Common myeloid progenitor, CD34-positive (primary cell): ENCODE measurements around the gene RUFY2.

Source experiments
- CTCF ChIA-PET: fragments of 350-600 bp; sonication (Branson Sonifier 250); formaldehyde crosslinking; loops from one replicate; lab custom pipeline; 2021; ENCODE audit warnings: antibody characterized with exemption; lab: Charles Lee
- POLR2A ChIA-PET: fragments of 350-600 bp; sonication (Branson Sonifier 250); formaldehyde crosslinking; loops from one replicate; lab custom pipeline; 2021; ENCODE audit warnings: antibody characterized with exemption; lab: Charles Lee
- DNase-seq, 3 donors: peaks; one replicate each; pipeline versions ENCODE4 v3.0.0 to v3.0.0-alpha.2; 2013
- H3K27ac ChIP-seq, 2 experiments: 1 replicate in 1 of 2; 2 replicates in 1 of 2; pipeline ENCODE4 v1.7.0; 2013; ENCODE audit warnings: inconsistent platforms in 2 of 2, low read length in 2 of 2, mild to moderate bottlenecking in 2 of 2, low read depth in 1 of 2, moderate library complexity in 1 of 2; ENCODE audit not compliant: severe bottlenecking in 2 of 2, insufficient read depth in 1 of 2, poor library complexity in 1 of 2
- H3K27me3 ChIP-seq, 5 experiments: replicated peaks in 2 of 5; 1 replicate in 3 of 5; 2 replicates in 2 of 5; pipeline versions ENCODE4 v1.6.1 to v1.7.0; 2013; ENCODE audit warnings: low read length in 4 of 5, mild to moderate bottlenecking in 2 of 5, moderate library complexity in 2 of 5, inconsistent platforms in 1 of 5; ENCODE audit not compliant: insufficient read depth in 5 of 5, control insufficient read depth in 4 of 5
- H3K36me3 ChIP-seq, 4 experiments: 1 replicate in 2 of 4; 2 replicates in 2 of 4; pipeline versions ENCODE4 v1.6.1 to v1.7.0; 2013; ENCODE audit warnings: low read length in 3 of 4, control low read depth in 1 of 4, mild to moderate bottlenecking in 1 of 4; ENCODE audit not compliant: control insufficient read depth in 4 of 4, insufficient read depth in 4 of 4
- H3K4me1 ChIP-seq, 4 experiments: 1 replicate in 3 of 4; 2 replicates in 1 of 4; pipeline versions ENCODE4 v1.6.1 to v1.7.1; 2013; ENCODE audit warnings: low read length in 3 of 4, mild to moderate bottlenecking in 3 of 4, control low read depth in 1 of 4, inconsistent platforms in 1 of 4, moderate library complexity in 1 of 4; ENCODE audit not compliant: control insufficient read depth in 4 of 4, insufficient read depth in 4 of 4; ENCODE audit errors: control extremely low read depth in 1 of 4
- H3K4me3 ChIP-seq, 7 experiments: 1 replicate in 4 of 7; 2 replicates in 3 of 7; pipeline versions ENCODE4 v1.5.1 to v1.7.0; 2013; ENCODE audit warnings: mild to moderate bottlenecking in 7 of 7, low read length in 6 of 7, moderate library complexity in 6 of 7, inconsistent platforms in 2 of 7, low read depth in 2 of 7, control low read depth in 1 of 7; ENCODE audit not compliant: insufficient read depth in 4 of 7, control insufficient read depth in 1 of 7; ENCODE audit errors: extremely low read depth in 1 of 7
- H3K9me3 ChIP-seq, 5 experiments: 1 replicate in 4 of 5; 2 replicates in 1 of 5; pipeline versions ENCODE4 v1.6.1 to v1.7.1; 2013; ENCODE audit warnings: low read length in 4 of 5, mild to moderate bottlenecking in 2 of 5, inconsistent platforms in 1 of 5, low read depth in 1 of 5, moderate library complexity in 1 of 5; ENCODE audit not compliant: control insufficient read depth in 4 of 5, insufficient read depth in 2 of 5; ENCODE audit errors: control extremely low read depth in 1 of 5
- WGBS: methylation state at CpG from one replicate; pipeline ENCODE4 v1.1.5; 2013; ENCODE audit not compliant: insufficient coverage; 5-methylcytosine and 5-hydroxymethylcytosine counted together

RUFY2 gene

DNA sequence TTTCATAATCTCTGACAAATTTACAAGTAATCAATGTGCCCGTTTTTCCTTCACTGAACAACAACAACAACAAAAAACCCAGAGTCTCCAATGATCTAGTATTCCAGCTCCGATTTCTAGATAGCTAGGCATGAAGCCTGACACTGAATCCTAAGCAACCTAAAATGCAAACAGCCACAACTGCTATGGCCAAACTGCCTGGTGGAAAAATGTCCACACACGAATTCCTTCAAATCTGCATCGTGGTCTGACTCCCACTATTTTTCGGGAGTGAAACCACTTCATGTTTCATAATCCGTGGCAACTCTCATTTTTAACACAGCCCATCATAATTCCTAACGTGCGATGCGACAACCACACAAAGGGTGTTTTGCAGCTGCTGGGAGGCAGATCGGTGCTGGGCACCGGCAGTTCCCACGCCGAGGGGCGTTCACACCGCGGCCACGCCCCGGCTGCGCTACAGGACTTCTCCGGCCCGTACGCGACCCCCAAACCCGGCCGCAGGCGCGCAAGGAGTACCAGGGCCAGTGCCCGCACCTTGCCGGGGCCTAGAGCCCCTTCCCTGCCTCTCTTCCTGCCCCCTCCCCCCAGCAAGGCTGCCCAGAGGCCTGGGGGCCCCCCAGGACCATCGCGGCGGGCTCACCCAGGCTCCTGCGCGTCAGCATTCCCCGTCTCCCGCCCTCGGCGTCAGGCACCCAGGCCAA is 814 bp downstream of the RUFY2 start:
- under 1% methylated on average over 31 of the region's 38 CpGs for WGBS
- H3K9me3 ChIP-seq: no peaks in the 10 kb centered on the region
- H3K27me3 ChIP-seq: no peaks in the 10 kb centered on the region
- H3K27ac ChIP-seq: peak overlapping the region; percentile 84 to 95
- ChIA-PET POLR2A (no interaction called here), CTCF (interaction anchor here (0.6 to 1.8 kb wide), 4 partner anchors 8 to 637 kb away, joined by 3 to 7 read pairs (median 4); no protein-coding TSS in a partner anchor)
- peak overlapping the region; percentile 81 to 97 (median 91) for H3K4me3 ChIP-seq
- peaks cover 0 to 5% (median 2%) of the 10 kb centered on the region in 4 experiments for H3K36me3 ChIP-seq
- peak; percentile 42 to 83 (median 75) for DNase-seq
- peaks cover 0 to 12% (median 10%) of the 10 kb centered on the region in 4 experiments for H3K4me1 ChIP-seq

DNA sequence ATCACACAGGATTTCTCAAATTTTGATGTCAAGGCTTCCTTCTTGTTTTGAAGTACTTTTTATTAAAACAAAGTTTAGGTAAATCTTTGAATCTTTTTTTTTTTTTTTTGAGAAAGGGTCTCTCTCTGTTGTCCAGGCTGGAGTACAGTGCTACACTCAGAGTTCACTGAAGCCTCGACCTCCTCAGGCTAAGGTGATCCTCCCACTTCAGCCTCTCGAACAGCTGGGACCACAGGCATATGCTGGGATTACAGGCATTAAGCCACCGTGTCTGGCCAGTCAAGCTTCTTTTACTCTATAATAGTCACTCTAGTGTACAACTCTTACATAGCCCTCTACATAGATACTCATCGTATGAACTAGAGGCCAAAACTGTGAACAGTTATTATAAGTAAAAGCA is 3.4 kb downstream of the RUFY2 start:
- H3K27me3 ChIP-seq: no peaks in the 10 kb centered on the region
- H3K36me3 ChIP-seq: peaks cover under 1 to 11% (median 6%) of the 10 kb centered on the region in 4 experiments
- H3K4me1 ChIP-seq: peaks cover 0 to 12% (median 10%) of the 10 kb centered on the region in 4 experiments
- no peak overlapping the region for H3K4me3 ChIP-seq
- ChIA-PET CTCF (interaction anchor here (0.9 to 1.4 kb wide), 2 partner anchors 19 to 29 kb away, joined by 3 read pairs; no protein-coding TSS in a partner anchor), POLR2A (no interaction called here)
- peak overlapping the region in 1 of 2 experiments; percentile 34 for H3K27ac ChIP-seq
- DNase-seq: peak in 2 of 3 donors; percentile 4 to 18
- WGBS: 100% methylated on average over 1 of the region's 4 CpGs
- no peaks in the 10 kb centered on the region for H3K9me3 ChIP-seq

DNA sequence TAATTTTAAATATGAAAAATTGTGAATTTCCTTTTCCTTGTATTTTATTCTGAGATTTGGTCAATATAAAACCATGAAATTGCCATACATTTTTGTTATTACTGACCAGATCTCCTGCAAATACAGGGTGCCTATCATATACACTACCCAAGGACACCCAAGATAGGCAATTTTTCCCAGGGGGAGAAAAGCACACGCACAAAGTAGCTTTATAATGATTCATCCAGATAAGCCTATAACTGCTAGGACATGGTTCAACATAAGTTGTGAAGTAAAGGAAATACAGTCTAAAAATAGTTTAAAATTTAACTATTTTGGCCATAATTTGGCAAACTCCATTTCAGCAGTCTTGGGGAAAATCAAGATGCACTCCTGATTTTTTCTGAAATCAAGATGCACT is 4.8 kb downstream of the RUFY2 start:
- Histone ChIP-seq H3K4me3 (no peak overlapping the region), H3K36me3 (peaks cover 3 to 11% (median 9%) of the 10 kb centered on the region in 4 experiments), H3K4me1 (peaks cover 0 to 10% (median 9%) of the 10 kb centered on the region in 4 experiments), H3K27ac (no peak overlapping the region), H3K9me3 (no peaks in the 10 kb centered on the region), H3K27me3 (no peaks in the 10 kb centered on the region)
- WGBS: no CpG with 5 or more reads among the region's 1 CpG
- DNase-seq: no peak
- POLR2A ChIA-PET: interaction anchor here (0.6 kb wide), 2 partner anchors 48 to 433 kb away, joined by 3 to 5 read pairs; no protein-coding TSS in a partner anchor
- CTCF ChIA-PET: interaction anchor here (1.2 kb wide), 1 partner anchor 16 kb away, joined by 4 read pairs; no protein-coding TSS in a partner anchor

DNA sequence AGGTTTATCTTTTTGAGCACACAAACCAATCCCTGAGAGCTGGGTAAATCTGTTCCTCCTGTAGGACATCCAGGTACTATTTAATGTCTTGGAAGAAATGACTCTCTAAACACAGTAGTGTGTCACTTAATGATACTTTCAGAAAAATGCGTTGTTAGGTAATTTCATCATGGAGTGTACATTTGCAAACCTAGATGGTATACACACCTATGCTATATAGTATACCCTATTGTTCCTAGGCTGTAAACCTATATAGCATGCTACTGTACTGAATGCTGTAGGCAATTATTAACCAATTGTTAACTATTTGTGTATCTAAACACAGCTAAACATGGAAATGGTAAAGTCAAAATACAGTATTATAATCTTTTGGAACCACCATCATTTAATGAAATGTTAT is 10.1 kb downstream of the RUFY2 start:
- Histone ChIP-seq H3K27ac (no peak overlapping the region), H3K4me1 (no peaks in the 10 kb centered on the region), H3K36me3 (peaks cover 11 to 32% (median 21%) of the 10 kb centered on the region in 4 experiments), H3K9me3 (no peaks in the 10 kb centered on the region), H3K4me3 (no peak overlapping the region), H3K27me3 (no peaks in the 10 kb centered on the region)
- ChIA-PET CTCF (interaction anchor here (2.0 kb wide), 1 partner anchor 10 kb away, joined by 7 read pairs; the partner anchor contains the start of gene RUFY2), POLR2A (no interaction called here)
- DNase-seq: no peak
- WGBS: no CpG with 5 or more reads among the region's 1 CpG

DNA sequence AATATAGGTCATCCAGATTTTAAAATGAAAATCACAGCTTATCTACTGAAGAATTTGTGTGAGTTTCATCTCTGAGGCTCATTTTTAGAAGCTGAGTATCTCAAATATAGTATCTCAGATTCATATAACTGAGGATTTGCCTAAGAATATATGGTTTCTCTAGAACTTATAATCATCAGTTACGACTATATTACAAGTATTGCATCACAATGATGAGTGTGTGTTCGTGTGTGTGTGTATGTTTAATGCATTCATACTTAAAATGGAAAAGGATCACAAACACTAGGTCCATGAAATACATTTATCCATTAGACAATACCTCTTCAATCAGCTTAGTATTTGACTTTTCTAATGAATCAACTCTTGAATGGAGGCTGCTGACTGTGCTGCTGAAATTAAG is 21.3 kb downstream of the RUFY2 start:
- Histone ChIP-seq H3K4me1 (no peaks in the 10 kb centered on the region), H3K4me3 (no peak overlapping the region), H3K9me3 (no peaks in the 10 kb centered on the region), H3K36me3 (peaks cover 10 to 45% (median 37%) of the 10 kb centered on the region in 4 experiments), H3K27ac (no peak overlapping the region), H3K27me3 (no peaks in the 10 kb centered on the region)
- WGBS: no CpG with 5 or more reads among the region's 2 CpGs
- no peak for DNase-seq
- POLR2A ChIA-PET: no interaction called here
- CTCF ChIA-PET: interaction anchor here (1.0 to 1.2 kb wide), 4 partner anchors 8 to 524 kb away, joined by 3 to 4 read pairs (median 3); no protein-coding TSS in a partner anchor

DNA sequence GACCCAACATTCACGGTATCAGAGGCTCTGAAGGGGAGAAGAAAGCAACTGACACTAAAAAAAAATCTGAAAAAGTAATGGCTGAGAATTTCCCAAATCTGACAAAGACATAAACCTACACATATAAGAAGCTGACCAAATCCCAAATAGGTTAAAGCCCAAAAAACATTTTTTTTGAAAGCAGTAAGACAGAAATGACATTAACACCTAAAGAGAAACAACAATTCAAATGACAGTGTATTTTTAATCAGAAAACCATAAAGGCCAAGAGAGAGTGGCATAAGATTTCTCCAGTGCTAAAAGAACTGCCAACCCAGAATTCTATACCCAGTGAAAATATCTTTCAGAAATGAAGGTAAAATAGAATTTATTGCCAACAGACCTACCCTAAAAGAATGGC is 35.5 kb downstream of the RUFY2 start:
- peaks cover 27 to 79% (median 35%) of the 10 kb centered on the region in 4 experiments for H3K36me3 ChIP-seq
- no peaks in the 10 kb centered on the region for H3K27me3 ChIP-seq
- POLR2A ChIA-PET: no interaction called here
- H3K4me3 ChIP-seq: no peak overlapping the region
- WGBS: no CpG with 5 or more reads among the region's 1 CpG
- CTCF ChIA-PET: interaction anchor here (1.3 kb wide), 1 partner anchor 8 kb away, joined by 4 read pairs; no protein-coding TSS in a partner anchor
- no peaks in the 10 kb centered on the region for H3K4me1 ChIP-seq
- peaks cover 6 to 32% (median 16%) of the 10 kb centered on the region in 5 experiments for H3K9me3 ChIP-seq
- H3K27ac ChIP-seq: no peak overlapping the region
- peak in 1 of 3 donors; percentile 6 for DNase-seq

DNA sequence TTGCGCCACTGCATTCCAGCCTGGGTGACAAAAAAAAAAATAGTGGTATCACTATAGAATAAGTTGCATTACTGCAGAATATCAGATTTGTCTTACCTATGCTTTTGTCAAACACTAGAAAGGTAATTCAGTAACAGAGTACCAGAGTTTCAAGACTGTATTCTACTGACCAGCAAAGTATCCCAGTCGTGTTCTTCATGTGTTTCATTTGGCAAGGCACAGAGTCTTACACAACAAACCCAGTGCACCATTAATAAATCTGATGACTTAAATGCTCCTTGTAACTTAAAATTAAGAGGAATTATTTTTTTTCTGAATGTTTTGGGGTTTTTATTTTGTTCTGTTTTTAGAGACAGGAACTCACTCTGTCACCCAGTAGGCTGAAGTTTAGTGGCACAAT is 40.0 kb downstream of the RUFY2 start:
- Histone ChIP-seq H3K36me3 (peaks cover 15 to 65% (median 25%) of the 10 kb centered on the region in 4 experiments), H3K27me3 (no peaks in the 10 kb centered on the region), H3K4me3 (no peak overlapping the region), H3K9me3 (peaks cover 0 to 9% (median 4%) of the 10 kb centered on the region in 5 experiments), H3K4me1 (no peaks in the 10 kb centered on the region), H3K27ac (no peak overlapping the region)
- POLR2A ChIA-PET: no interaction called here
- no peak for DNase-seq
- CTCF ChIA-PET: no interaction called here
- WGBS: no CpG with 5 or more reads among the region's 2 CpGs
